ENCODE results near the gene SDHAF3.

SDHAF3 gene

DNA sequence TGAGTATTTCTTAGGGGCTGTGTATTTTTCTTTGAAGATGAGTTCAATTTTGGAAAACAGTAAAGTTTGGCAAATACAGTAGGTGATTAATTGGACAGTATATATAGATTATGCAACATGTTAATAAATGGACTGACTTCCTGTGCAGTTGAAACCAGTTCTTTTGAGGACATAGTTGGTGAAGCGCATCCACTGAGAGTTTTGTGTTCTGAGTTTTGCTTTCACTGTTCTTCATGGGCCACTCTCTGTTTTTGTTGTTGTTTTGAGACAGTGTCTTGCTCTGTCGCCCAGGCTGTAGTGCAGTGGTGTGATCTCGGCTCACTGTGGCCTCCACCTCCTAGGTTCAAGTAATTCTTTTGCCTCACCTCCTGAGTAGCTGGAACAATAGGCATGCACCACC, 109.0 kb downstream of the SDHAF3 start:
- Histone ChIP-seq H3K36me3 (ENCODE audit: low read depth) (no peaks in the 10 kb centered on the region), H3K4me3 (ENCODE audit: severe bottlenecking) (no peak overlapping the region), H3K4me1 (ENCODE audit: insufficient read depth, poor library complexity, severe bottlenecking) (no peaks in the 10 kb centered on the region), H3K27me3 (ENCODE audit: insufficient read depth, poor library complexity, severe bottlenecking) (no peaks in the 10 kb centered on the region), H3K9me3 (ENCODE audit: severe bottlenecking) (no peaks in the 10 kb centered on the region), H3K27ac (ENCODE audit: poor library complexity, severe bottlenecking) (no peak overlapping the region)
- ATAC-seq (ENCODE audit: low read depth) (no peak), DNase-seq (ENCODE audit: low spot score) (no peak)
- TF ChIP-seq, protein P1, sequence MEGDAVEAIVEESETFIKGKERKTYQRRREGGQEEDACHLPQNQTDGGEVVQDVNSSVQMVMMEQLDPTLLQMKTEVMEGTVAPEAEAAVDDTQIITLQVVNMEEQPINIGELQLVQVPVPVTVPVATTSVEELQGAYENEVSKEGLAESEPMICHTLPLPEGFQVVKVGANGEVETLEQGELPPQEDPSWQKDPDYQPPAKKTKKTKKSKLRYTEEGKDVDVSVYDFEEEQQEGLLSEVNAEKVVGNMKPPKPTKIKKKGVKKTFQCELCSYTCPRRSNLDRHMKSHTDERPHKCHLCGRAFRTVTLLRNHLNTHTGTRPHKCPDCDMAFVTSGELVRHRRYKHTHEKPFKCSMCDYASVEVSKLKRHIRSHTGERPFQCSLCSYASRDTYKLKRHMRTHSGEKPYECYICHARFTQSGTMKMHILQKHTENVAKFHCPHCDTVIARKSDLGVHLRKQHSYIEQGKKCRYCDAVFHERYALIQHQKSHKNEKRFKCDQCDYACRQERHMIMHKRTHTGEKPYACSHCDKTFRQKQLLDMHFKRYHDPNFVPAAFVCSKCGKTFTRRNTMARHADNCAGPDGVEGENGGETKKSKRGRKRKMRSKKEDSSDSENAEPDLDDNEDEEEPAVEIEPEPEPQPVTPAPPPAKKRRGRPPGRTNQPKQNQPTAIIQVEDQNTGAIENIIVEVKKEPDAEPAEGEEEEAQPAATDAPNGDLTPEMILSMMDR (IDR thresholded peaks at IDR 0.05; ENCODE audit: poor library complexity, severe bottlenecking), result no peak
